Neural progenitor cell (in vitro differentiated cells): ENCODE measurements around the gene PPAN.

Experiments
- EZH2 ChIP-seq: fragments of 200-600 bp; sonication (generic); IDR thresholded peaks from 2 replicates; pipeline ENCODE4 v1.6.1; 2017; ENCODE audit warnings: antibody characterized with exemption, mild to moderate bottlenecking, moderate library complexity
- TF ChIP-seq, protein P1 (sequence below): fragments of 200-600 bp; sonication (generic); IDR thresholded peaks from 2 replicates; pipeline ENCODE4 v1.5.1; 2017; ENCODE audit warnings: antibody characterized with exemption, mild to moderate bottlenecking

DNA sequence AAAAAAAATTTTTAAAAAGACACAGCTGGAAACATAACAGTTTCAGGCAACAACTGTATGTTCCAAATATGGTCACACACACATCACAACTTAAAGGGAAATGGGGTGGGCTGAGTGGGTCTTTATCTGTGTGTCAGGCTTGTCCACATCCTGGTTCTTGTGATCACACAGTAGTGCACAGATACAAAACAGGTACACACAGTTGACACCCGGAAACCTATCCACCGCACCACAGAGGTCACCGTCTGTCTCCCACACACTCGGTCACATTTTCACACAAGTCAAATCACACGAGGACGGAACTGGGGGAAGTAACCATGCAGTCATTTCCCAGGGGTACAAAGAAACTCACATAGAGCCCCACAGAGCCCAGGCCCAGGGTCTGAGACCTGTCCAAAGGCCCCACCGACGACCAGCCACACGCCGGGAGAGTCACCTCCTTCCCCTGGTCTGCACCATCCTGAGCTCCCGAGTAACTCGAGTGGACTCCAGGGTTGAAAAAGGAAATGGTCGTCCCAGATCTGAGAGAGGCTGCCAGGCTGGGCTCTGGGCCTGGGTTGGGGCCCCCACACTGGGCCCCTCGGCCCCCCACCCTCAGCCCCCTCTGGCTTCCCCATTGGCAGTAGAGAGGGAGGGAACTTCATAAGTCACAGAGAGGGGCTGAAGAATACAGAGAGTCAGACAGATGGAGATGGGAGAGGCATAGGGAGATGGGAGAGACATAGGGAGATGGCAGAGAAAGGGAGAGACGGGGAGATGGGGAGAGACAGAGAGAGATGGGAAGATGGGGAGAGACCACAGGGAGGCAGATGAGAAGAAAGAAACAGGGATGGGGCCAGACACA lies 1.3 kb upstream of the PPAN start:
- TF ChIP-seq, protein P1, sequence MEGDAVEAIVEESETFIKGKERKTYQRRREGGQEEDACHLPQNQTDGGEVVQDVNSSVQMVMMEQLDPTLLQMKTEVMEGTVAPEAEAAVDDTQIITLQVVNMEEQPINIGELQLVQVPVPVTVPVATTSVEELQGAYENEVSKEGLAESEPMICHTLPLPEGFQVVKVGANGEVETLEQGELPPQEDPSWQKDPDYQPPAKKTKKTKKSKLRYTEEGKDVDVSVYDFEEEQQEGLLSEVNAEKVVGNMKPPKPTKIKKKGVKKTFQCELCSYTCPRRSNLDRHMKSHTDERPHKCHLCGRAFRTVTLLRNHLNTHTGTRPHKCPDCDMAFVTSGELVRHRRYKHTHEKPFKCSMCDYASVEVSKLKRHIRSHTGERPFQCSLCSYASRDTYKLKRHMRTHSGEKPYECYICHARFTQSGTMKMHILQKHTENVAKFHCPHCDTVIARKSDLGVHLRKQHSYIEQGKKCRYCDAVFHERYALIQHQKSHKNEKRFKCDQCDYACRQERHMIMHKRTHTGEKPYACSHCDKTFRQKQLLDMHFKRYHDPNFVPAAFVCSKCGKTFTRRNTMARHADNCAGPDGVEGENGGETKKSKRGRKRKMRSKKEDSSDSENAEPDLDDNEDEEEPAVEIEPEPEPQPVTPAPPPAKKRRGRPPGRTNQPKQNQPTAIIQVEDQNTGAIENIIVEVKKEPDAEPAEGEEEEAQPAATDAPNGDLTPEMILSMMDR, result no peak
- TF ChIP-seq EZH2, result no peak
